Suprapubic skin (tissue), 4 donors: ENCODE measurements around the gene RRM2. TPM values are rescaled to one million over a fixed set of nuclear protein-coding genes. Genes with fewer than 3 reads are reported as not detected.

Source experiments
- DNase-seq, 2 donors: peaks; one replicate each; pipeline ENCODE4 v3.0.0-alpha.2; 2019; ENCODE audit warnings: low spot score in 2 of 2
- H3K27ac ChIP-seq: fragments of 200-600 bp; sonication (generic); one replicate; pipeline ENCODE4 v1.5.1; 2019
- H3K27me3 ChIP-seq: fragments of 200-600 bp; sonication (generic); one replicate; pipeline ENCODE4 v1.5.1; 2019
- H3K36me3 ChIP-seq: fragments of 200-600 bp; sonication (generic); one replicate; pipeline ENCODE4 v1.5.1; 2019
- H3K4me1 ChIP-seq: fragments of 200-600 bp; sonication (generic); one replicate; pipeline ENCODE4 v1.5.1; 2019
- H3K4me3 ChIP-seq: fragments of 200-600 bp; sonication (generic); one replicate; pipeline ENCODE4 v1.5.1; 2019; ENCODE audit warnings: mild to moderate bottlenecking
- H3K9me3 ChIP-seq: fragments of 200-600 bp; sonication (generic); one replicate; pipeline ENCODE4 v1.5.1; 2019
- EP300 ChIP-seq: sonication (generic); formaldehyde crosslinking; IDR thresholded peaks from one replicate; pipeline ENCODE4 v1.6.1; 2017; ENCODE audit warnings: antibody characterized with exemption
- POLR2A ChIP-seq, 2 donors: fragments of 450-650 bp; IDR thresholded peaks; one replicate each; pipeline ENCODE4 v1.6.1; 2017; ENCODE audit warnings: antibody characterized with exemption in 2 of 2, mild to moderate bottlenecking in 2 of 2, moderate library complexity in 2 of 2
- POLR2AphosphoS5 ChIP-seq, 3 donors: sonication (generic); formaldehyde crosslinking; IDR thresholded peaks; one replicate each; pipeline ENCODE4 v1.6.1; 2017; ENCODE audit warnings: antibody characterized with exemption in 3 of 3
- WGBS: methylation state at CpG from one replicate; pipeline ENCODE4 v1.1.5; 2018; 5-methylcytosine and 5-hydroxymethylcytosine counted together
- total RNA-seq, 4 donors: library from RNA; depleted of rRNA; stranded (reverse); fragments of >200 nt; gene quantifications; one replicate each; pipeline ENCODE4 v1.1.0, GENCODE V29; 2016
- TF ChIP-seq, protein P1 (sequence below), 2 donors: fragments of 200-600 bp in 1 of 2; fragments of 450-650 bp in 1 of 2; sonication (generic) in 1 of 2; IDR thresholded peaks; one replicate each; pipeline ENCODE4 v1.5.1; 2016 to 2019; ENCODE audit warnings: antibody characterized with exemption in 2 of 2, mild to moderate bottlenecking in 1 of 2, moderate library complexity in 1 of 2

The RRM2 gene
- total RNA-seq, 4 donors from 2014 or later, result 1.1 to 6.0 (median 2.4) TPM

DNA sequence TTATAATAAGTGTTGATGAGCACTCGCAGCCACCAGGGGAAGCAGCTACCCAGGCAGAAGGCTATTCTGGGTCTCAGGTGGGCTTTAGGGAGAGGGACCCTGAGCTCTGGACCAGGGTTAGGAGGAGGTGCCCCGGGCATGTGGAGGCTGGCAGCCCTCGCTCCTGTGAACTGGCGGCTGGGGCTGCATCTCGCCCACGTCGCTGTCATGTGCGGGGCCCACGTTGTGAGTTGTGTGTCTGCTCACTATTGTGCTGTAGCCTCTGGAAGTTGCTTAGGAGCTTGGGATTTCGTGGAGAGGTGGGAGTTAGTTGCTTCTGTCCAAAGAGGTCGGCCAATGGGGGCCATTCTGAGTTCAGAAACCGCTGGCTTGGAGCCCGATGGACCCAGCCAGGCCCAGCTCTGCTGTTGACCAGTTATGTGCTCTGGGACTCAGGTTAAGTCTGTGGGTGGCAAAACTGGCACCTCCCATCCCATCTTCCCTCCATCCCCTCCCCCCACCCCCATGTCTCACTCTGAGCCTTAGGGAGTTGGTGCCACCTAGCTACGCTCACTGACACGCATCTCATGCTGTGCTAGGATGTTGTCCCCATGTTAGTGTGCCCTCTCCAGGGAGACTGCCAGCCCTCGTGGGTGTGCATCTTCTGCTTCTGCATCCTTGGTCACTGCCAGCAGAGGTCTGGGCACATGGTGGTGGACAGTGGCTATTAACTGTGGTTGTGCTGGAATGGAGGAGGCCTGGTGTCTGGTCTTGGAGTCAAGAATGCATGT, 18.5 kb downstream of the RRM2 start:
- Histone ChIP-seq H3K27me3 (no peaks in the 10 kb centered on the region), H3K4me3 (no peak overlapping the region), H3K4me1 (no peaks in the 10 kb centered on the region), H3K27ac (no peak overlapping the region), H3K9me3 (no peaks in the 10 kb centered on the region), H3K36me3 (no peaks in the 10 kb centered on the region)
- no peak for DNase-seq
- TF ChIP-seq, protein P1, sequence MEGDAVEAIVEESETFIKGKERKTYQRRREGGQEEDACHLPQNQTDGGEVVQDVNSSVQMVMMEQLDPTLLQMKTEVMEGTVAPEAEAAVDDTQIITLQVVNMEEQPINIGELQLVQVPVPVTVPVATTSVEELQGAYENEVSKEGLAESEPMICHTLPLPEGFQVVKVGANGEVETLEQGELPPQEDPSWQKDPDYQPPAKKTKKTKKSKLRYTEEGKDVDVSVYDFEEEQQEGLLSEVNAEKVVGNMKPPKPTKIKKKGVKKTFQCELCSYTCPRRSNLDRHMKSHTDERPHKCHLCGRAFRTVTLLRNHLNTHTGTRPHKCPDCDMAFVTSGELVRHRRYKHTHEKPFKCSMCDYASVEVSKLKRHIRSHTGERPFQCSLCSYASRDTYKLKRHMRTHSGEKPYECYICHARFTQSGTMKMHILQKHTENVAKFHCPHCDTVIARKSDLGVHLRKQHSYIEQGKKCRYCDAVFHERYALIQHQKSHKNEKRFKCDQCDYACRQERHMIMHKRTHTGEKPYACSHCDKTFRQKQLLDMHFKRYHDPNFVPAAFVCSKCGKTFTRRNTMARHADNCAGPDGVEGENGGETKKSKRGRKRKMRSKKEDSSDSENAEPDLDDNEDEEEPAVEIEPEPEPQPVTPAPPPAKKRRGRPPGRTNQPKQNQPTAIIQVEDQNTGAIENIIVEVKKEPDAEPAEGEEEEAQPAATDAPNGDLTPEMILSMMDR (IDR thresholded peaks at IDR 0.05), result no peak
- 73% methylated on average over 10 of the region's 16 CpGs for WGBS

DNA sequence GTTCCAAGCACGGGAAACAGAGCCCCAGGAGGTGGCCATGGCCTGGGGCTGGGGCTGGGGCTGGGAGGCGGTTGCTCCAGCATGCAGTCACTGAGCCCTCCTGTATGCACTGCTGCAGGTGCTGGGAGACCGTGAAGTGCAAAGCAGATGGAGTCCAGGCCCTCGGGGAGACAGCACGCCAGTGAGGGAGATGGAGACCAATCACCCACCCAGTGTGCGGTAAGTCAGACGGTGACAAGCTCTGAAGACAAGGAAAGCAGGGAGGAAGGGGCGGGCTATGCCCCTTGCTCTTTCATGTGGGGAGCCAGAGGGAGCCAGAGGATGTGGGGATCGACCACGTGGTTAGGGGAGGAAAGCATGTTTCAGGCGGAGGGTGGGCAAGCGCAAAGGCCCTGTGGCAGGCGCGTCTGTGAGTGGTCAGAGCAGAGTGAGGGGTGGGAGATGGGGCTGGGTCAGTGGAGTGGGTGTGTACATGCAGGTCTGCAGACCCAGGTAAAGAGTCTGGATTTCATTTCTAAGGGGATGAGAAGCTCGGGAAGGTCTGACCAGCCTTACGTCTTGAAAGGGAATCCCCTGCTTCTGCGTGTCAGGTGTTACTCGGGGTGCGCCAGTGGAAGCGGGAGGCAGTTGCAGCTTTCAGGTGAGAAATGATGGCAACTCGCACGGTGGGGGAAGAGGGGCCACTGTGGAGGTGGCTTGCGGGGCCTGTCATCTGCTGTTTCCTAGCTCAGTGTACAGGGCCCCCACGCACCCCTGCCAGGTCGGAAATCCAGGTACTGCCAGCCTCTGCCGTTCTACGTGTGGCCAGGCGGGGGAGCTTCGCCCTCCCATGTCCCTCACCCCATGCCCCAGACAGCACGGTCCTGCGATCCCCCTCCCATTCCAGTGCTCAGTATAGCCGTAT, 19.4 kb downstream of the RRM2 start:
- DNase-seq, result no peak
- no peaks in the 10 kb centered on the region for H3K36me3 ChIP-seq
- H3K4me1 ChIP-seq, result no peaks in the 10 kb centered on the region
- H3K4me3 ChIP-seq, result no peak overlapping the region
- TF ChIP-seq, protein P1 (IDR thresholded peaks at IDR 0.05), result peak in 1 of 2 donors; percentile 43
- no peak for TF ChIP-seq POLR2A (IDR thresholded peaks at IDR 0.05)
- no peak overlapping the region for H3K27ac ChIP-seq
- no peaks in the 10 kb centered on the region for H3K27me3 ChIP-seq
- H3K9me3 ChIP-seq, result no peaks in the 10 kb centered on the region
- 82% methylated on average over 31 of the region's 32 CpGs for WGBS

DNA sequence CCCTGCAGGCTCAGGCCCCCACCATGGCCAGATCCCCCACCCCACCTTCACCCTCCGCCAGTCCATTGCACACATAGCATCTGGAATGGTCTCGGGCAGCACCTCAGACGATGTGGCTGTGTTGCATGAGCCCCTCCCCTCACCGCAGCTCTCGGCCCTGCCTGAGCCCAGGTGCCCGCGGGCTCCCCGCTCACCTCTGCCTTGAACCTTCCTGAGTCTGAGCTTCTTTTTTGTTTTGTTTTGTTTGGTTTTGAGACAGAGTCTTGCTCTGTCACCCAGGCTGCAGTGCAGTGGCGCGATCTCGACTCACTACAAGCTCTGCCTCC, 20.1 kb downstream of the RRM2 start:
- no peak overlapping the region for H3K27ac ChIP-seq
- no peak for DNase-seq
- H3K27me3 ChIP-seq, result no peaks in the 10 kb centered on the region
- 95% methylated on average over 11 of the region's 11 CpGs for WGBS
- H3K36me3 ChIP-seq, result no peaks in the 10 kb centered on the region
- H3K4me3 ChIP-seq, result no peak overlapping the region
- no peaks in the 10 kb centered on the region for H3K9me3 ChIP-seq
- no peak for TF ChIP-seq POLR2AphosphoS5 (IDR thresholded peaks at IDR 0.05)
- TF ChIP-seq POLR2A (IDR thresholded peaks at IDR 0.05), result no peak
- TF ChIP-seq EP300, result no peak
- H3K4me1 ChIP-seq, result no peaks in the 10 kb centered on the region

GRCh38 chr2:10144771-10145518, 22.4 kb downstream of the RRM2 start:
- Histone ChIP-seq H3K4me1 (no peaks in the 10 kb centered on the region), H3K9me3 (no peaks in the 10 kb centered on the region), H3K4me3 (no peak overlapping the region), H3K27ac (no peak overlapping the region), H3K27me3 (no peaks in the 10 kb centered on the region), H3K36me3 (no peaks in the 10 kb centered on the region)
- 75% methylated on average over 15 of the region's 16 CpGs for WGBS
- no peak for DNase-seq
- TF ChIP-seq, protein P1 (IDR thresholded peaks at IDR 0.05), result no peak
- no peak for TF ChIP-seq EP300

DNA sequence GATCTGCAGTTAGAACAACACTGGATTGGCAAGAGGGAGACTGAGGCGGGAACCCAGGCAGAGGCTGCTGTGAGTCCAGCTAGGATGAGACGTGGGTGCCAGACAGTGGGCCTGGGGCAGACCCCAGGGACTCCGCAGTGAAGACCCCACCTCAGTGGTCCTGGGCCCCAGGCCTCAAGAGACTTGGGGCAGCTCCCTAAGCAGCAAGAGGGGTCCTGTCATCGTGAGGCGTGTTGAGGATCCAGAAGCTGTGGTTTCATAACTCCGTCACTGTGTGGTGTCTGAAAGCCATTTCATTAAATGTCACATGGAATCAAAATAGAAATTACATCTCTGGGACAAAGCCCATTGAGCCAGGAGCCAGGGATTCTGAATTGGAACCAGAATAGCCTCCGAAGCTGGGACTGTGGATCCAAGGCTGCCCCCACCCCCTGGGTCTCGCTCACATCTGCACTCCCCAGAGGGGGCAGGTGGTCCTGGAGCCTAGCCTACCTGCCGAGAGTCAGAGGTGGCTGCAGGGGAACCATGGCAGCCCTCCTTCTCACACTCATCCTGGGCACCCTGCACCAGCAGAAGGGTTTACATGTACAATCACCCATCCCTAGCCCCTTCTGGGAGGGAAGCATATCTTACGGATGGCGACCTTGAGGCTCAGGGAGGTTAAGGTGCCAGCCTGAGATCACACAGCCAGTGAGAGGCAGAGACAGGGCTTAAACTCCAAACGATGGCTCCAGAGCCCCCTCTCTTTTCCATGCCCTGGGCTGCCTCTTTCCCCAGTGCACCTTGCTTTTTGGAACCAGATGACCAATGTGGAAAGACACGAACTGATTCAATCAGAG, 23.2 kb downstream of the RRM2 start:
- H3K9me3 ChIP-seq, result no peaks in the 10 kb centered on the region
- no peaks in the 10 kb centered on the region for H3K36me3 ChIP-seq
- WGBS, result 91% methylated on average over 11 of the region's 13 CpGs
- no peaks in the 10 kb centered on the region for H3K4me1 ChIP-seq
- H3K27ac ChIP-seq, result no peak overlapping the region
- H3K4me3 ChIP-seq, result no peak overlapping the region
- DNase-seq, result no peak
- TF ChIP-seq EP300 (no peak), POLR2AphosphoS5 (IDR thresholded peaks at IDR 0.05) (no peak)
- no peaks in the 10 kb centered on the region for H3K27me3 ChIP-seq
